Measurements from ENCODE around the gene DGKI.

DNA sequence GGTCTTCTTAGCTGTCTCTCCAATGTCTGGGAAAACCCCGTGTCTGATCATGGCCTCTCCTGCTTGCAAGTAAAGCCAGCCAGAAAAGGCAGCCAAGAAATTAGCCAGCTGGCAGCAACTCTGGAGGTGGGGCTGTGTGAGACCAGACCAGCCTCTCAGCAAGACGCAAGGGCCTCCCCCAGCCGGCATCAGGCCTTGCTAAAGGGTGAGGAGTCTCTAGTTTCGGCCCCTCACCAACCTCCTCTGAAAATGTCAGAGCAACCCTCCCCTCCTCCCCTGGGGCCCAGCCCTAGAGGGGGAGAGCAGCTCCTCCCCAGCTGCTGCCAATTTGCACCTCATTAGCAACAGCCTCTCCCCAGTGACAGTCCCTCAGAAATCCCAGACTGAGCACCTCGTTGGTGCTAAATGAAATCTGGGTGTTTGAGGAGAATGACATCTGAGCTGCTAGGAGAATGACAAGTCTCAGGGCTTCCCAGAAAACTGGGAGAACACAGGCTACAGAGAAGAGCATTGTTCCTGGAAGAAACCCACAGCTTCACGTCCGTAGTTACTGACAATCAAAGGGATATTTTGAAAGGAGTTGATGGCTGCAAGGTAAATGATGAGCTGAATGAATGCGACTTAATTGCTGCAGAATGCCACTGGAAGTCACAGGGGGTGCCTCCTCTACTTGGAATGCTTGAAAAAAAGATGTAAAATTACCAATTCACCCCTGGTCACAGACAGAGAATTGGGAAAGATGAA, 25.9 kb downstream of the DGKI start:
- TF ChIP-seq, protein P1, sequence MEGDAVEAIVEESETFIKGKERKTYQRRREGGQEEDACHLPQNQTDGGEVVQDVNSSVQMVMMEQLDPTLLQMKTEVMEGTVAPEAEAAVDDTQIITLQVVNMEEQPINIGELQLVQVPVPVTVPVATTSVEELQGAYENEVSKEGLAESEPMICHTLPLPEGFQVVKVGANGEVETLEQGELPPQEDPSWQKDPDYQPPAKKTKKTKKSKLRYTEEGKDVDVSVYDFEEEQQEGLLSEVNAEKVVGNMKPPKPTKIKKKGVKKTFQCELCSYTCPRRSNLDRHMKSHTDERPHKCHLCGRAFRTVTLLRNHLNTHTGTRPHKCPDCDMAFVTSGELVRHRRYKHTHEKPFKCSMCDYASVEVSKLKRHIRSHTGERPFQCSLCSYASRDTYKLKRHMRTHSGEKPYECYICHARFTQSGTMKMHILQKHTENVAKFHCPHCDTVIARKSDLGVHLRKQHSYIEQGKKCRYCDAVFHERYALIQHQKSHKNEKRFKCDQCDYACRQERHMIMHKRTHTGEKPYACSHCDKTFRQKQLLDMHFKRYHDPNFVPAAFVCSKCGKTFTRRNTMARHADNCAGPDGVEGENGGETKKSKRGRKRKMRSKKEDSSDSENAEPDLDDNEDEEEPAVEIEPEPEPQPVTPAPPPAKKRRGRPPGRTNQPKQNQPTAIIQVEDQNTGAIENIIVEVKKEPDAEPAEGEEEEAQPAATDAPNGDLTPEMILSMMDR (IDR thresholded peaks at IDR 0.05), result no peak
- TF ChIP-seq POLR2AphosphoS5 (IDR thresholded peaks at IDR 0.05; ENCODE audit: low read depth, low read length), result no peak
